ENCODE measurements around the gene MAGOH. TPM values are rescaled to one million over a fixed set of nuclear protein-coding genes. Genes with fewer than 3 reads are reported as not detected.

The MAGOH gene
- total RNA-seq, 4 donors from 2014 or later: 28.2 to 37.6 (median 32.7) TPM

DNA sequence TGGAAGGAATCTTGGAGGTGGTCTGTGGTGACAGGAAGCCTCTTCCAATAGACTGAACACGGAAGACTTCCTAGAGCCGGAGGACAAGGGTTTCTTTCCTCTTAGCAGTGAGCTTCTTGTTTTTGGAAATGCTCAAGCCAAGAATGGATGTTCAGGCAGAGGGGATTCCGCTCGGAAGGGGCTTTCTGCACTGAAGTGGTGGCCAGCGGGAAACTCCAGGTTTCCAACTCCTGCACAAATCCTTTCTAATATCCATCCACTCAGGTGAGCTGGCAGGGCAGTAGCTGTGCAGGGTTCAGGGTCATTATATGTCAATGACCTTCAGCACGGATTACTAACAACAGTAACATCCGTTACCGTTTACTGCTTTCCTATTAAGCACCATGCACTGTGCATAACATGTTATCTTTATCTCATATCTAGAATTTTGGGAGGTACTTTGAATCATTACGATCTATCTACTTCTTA lies 42.3 kb downstream of the MAGOH start:
- peak overlapping the region; percentile 82 to 99 (median 92) for H3K4me3 ChIP-seq
- intact Hi-C loops (cut with DNase I): no loop called here
- H3K9me3 ChIP-seq: no peaks in the 10 kb centered on the region
- H3K36me3 ChIP-seq: peaks cover 0 to 7% (median 5%) of the 10 kb centered on the region in 4 donors
- 30% methylated on average over 9 of the region's 9 CpGs for WGBS
- DNase-seq (ENCODE audit: extremely low spot score): no peak
- peaks cover 33 to 42% (median 39%) of the 10 kb centered on the region in 4 donors for H3K4me1 ChIP-seq
- no peaks in the 10 kb centered on the region for H3K27me3 ChIP-seq
- H3K27ac ChIP-seq (replicated peaks in 1 of 4): peak overlapping the region; percentile 97 to 100 (median 98)
- TF ChIP-seq EP300 (IDR thresholded peaks at IDR 0.05) (no peak), POLR2AphosphoS5 (IDR thresholded peaks at IDR 0.05) (no peak), POLR2A (IDR thresholded peaks at IDR 0.05; ENCODE audit: low read depth) (no peak)
- TF ChIP-seq, protein P1, sequence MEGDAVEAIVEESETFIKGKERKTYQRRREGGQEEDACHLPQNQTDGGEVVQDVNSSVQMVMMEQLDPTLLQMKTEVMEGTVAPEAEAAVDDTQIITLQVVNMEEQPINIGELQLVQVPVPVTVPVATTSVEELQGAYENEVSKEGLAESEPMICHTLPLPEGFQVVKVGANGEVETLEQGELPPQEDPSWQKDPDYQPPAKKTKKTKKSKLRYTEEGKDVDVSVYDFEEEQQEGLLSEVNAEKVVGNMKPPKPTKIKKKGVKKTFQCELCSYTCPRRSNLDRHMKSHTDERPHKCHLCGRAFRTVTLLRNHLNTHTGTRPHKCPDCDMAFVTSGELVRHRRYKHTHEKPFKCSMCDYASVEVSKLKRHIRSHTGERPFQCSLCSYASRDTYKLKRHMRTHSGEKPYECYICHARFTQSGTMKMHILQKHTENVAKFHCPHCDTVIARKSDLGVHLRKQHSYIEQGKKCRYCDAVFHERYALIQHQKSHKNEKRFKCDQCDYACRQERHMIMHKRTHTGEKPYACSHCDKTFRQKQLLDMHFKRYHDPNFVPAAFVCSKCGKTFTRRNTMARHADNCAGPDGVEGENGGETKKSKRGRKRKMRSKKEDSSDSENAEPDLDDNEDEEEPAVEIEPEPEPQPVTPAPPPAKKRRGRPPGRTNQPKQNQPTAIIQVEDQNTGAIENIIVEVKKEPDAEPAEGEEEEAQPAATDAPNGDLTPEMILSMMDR (IDR thresholded peaks at IDR 0.05): no peak

DNA sequence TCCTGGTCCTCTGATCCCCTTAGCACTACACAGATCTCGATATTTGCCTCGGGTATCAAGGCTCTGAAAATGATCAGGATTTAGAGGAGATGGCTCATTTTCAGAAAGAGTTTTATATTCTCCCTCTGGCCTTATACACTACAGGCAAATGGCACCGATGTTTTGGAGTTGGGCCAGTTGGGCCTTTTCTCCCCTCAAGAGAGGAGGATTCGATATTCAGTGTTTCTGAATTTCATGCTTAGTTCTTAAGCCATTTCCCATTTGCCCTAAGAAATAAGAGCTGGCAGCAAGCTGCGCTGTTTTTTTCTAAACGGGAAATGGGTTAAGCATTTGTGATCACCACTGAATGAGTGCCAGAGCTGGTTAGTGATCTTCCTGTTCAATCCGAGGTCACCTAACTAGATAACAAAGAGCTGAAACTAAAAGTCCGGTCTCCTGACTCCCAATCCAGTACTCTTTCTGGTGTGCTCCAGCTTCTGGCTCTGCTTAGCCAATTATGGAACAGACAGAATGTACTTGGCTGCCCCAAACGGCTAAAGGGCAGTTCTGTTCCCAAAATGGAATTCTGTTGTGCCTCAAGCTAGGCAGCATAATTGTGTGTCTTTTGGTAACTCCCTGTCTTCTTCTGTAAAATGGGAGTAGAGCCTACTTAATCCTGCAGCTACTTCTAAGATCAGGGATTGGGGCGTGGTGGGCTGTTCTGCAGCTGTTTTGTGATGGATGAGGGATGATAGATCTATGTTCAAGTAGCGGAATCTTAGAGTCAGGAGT lies 42.9 kb downstream of the MAGOH start:
- DNase-seq (ENCODE audit: extremely low spot score): no peak
- Histone ChIP-seq H3K4me1 (peaks cover 33 to 42% (median 39%) of the 10 kb centered on the region in 4 donors), H3K27me3 (no peaks in the 10 kb centered on the region), H3K36me3 (peaks cover 0 to under 1% (median 0%) of the 10 kb centered on the region in 4 donors), H3K27ac (replicated peaks in 1 of 4) (peak overlapping the region; percentile 97 to 100 (median 98)), H3K9me3 (no peaks in the 10 kb centered on the region), H3K4me3 (peak overlapping the region; percentile 82 to 99 (median 92))
- intact Hi-C loops (cut with DNase I): no loop called here
- WGBS: 65% methylated on average over 11 of the region's 11 CpGs
- TF ChIP-seq POLR2AphosphoS5 (IDR thresholded peaks at IDR 0.05) (no peak), POLR2A (IDR thresholded peaks at IDR 0.05; ENCODE audit: low read depth) (no peak), EP300 (IDR thresholded peaks at IDR 0.05) (no peak)
- TF ChIP-seq, protein P1 (IDR thresholded peaks at IDR 0.05): no peak

DNA sequence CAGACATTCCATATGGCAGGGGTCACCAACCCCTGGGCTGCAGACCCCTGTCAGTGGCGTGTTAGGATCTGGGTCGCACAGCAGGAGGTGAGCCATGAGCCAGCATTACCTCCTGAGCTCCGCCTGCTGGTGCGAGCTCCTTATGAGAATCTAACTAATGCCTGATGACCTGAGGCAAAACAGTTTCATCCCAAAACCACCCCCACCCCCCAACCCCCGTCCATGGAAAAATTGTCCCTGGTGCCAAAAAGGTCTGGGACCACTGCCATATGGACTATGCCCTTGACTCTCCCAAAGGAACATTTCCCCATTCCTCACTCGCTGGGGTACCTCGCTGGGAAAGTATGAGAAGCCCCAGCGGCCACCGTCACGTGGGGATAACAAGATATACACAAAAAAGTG lies 48.1 kb downstream of the MAGOH start:
- H3K4me1 ChIP-seq: peaks cover under 1 to 4% (median 4%) of the 10 kb centered on the region in 4 donors
- H3K27me3 ChIP-seq: no peaks in the 10 kb centered on the region
- H3K9me3 ChIP-seq: no peaks in the 10 kb centered on the region
- TF ChIP-seq POLR2A (IDR thresholded peaks at IDR 0.05; ENCODE audit: low read depth): no peak
- no peak for TF ChIP-seq EP300 (IDR thresholded peaks at IDR 0.05)
- H3K36me3 ChIP-seq: no peaks in the 10 kb centered on the region
- H3K4me3 ChIP-seq: no peak overlapping the region
- no peak for DNase-seq (ENCODE audit: extremely low spot score)
- WGBS: 84% methylated on average over 10 of the region's 10 CpGs
- intact Hi-C loops (cut with DNase I): no loop called here
- no peak overlapping the region for H3K27ac ChIP-seq (replicated peaks in 1 of 4)

DNA sequence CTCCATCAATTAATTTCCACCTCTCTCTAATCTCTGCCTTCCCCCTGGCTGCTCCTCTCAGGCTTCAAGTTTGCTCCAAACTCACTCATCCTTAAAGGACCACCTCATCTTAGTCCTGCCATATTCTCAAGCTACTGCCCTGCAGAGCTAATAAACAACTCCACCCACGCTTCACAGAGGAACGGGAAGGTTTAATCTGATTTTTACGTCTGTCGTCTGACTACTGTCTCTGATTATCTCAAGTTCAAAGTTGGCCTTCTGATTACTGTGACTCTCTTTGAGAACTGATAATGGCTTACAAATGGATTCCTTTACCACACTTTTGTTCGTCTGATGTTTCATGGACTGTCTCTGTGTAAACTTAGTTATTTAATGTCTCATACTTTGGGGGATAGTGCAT lies 49.3 kb downstream of the MAGOH start:
- Histone ChIP-seq H3K27ac (replicated peaks in 1 of 4) (no peak overlapping the region), H3K4me3 (no peak overlapping the region), H3K27me3 (no peaks in the 10 kb centered on the region), H3K9me3 (no peaks in the 10 kb centered on the region), H3K4me1 (no peaks in the 10 kb centered on the region), H3K36me3 (no peaks in the 10 kb centered on the region)
- DNase-seq (ENCODE audit: extremely low spot score): no peak
- 79% methylated on average over 5 of the region's 5 CpGs for WGBS
- TF ChIP-seq, protein P1 (IDR thresholded peaks at IDR 0.05): no peak
- TF ChIP-seq EP300 (IDR thresholded peaks at IDR 0.05) (no peak), POLR2A (IDR thresholded peaks at IDR 0.05; ENCODE audit: low read depth) (no peak), POLR2AphosphoS5 (IDR thresholded peaks at IDR 0.05) (no peak)
- intact Hi-C loops (cut with DNase I): loop anchor here (10.0 kb wide), 3 partner anchors 124 to 264 kb away; partner anchors contain the start of genes ECHDC2, PODN and SCP2

DNA sequence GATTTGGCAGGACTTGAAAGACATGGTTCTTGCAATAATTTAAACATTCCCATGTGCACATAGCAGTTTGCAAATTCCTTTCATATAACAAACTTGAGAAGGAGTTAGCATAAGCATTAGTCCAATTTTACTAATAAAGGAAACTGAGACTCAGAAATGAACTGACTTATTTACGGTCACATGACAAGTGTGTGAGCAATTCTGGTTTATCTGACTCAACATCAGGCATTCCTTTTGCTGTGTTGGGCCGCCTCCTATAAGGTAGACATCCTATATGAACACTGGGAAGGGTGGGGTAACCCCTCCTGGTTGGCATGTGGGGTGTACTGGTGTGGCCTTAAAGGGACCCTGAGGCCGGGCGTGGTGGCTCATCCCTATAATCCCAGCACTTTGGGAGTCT lies 50.2 kb downstream of the MAGOH start:
- no peak for DNase-seq (ENCODE audit: extremely low spot score)
- Histone ChIP-seq H3K4me3 (no peak overlapping the region), H3K36me3 (no peaks in the 10 kb centered on the region), H3K27ac (replicated peaks in 1 of 4) (no peak overlapping the region), H3K27me3 (no peaks in the 10 kb centered on the region), H3K4me1 (no peaks in the 10 kb centered on the region), H3K9me3 (no peaks in the 10 kb centered on the region)
- WGBS: 77% methylated on average over 4 of the region's 4 CpGs
- intact Hi-C loops (cut with DNase I): loop anchor here (10.0 kb wide), 3 partner anchors 123 to 263 kb away; partner anchors contain the start of genes ECHDC2, PODN and SCP2
- TF ChIP-seq POLR2AphosphoS5 (IDR thresholded peaks at IDR 0.05): no peak

Measured in esophagus muscularis mucosa (tissue), 4 donors.